GM10266 (cell line): Measurements from ENCODE around the gene DNAJB1.

Experiments
- DNase-seq: peaks from one replicate; pipeline ENCODE4 v3.0.0; 2012; ENCODE audit errors: extremely low spot score
- TF ChIP-seq, protein P1 (sequence below): IDR thresholded peaks from 2 replicates; pipeline ENCODE4 v1.5.1; 2012; ENCODE audit warnings: mild to moderate bottlenecking, low read depth; ENCODE audit not compliant: control insufficient read depth, insufficient read depth; ENCODE audit errors: missing control alignments

The DNAJB1 gene

DNA sequence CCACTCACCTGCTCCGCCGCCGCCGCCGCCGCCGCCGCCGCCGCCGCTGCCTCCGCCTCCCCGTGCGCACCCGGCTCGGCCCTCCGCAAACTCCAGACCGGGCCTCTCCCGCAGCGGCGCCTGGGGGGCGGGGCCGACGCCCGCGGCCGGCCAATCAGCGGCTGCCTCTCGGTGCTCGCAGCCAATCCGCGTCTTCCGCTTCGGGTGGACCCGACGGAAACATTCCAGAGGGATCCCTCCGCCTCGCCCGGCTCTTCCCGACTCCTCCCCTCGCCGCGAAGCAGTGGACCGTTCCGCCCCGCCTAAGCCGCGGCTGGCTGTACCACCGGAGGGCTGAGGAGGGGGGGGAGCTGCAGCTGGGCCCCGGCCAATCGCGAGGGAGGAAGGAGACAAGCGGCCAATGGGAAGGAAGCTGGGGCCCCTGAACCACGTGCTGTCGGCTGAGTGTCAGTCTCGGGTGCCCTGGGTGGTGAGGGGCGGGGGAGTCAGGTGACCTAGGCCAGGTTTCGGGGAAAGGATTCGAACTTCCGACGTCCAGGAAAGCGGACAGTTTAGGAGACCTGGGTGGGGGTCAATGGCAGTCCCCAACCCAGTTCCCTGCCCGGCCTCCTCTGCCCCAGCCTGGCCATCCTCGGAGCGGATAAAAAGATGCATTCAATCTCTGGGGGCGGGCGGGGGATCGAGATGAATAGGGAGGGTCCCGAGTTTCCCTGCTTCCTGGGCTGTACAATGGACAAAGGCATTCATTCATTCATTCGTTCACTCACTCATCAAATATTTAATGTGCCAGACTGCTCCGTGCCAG is 22.0 kb downstream of the DNAJB1 start, which contains the start of gene GIPC1:
GIPC1 (minus strand) TSS at position 99 of the 805 bp plus-strand sequence. CDS start 13,151 bp downstream, outside the sequence.
- TF ChIP-seq, protein P1, sequence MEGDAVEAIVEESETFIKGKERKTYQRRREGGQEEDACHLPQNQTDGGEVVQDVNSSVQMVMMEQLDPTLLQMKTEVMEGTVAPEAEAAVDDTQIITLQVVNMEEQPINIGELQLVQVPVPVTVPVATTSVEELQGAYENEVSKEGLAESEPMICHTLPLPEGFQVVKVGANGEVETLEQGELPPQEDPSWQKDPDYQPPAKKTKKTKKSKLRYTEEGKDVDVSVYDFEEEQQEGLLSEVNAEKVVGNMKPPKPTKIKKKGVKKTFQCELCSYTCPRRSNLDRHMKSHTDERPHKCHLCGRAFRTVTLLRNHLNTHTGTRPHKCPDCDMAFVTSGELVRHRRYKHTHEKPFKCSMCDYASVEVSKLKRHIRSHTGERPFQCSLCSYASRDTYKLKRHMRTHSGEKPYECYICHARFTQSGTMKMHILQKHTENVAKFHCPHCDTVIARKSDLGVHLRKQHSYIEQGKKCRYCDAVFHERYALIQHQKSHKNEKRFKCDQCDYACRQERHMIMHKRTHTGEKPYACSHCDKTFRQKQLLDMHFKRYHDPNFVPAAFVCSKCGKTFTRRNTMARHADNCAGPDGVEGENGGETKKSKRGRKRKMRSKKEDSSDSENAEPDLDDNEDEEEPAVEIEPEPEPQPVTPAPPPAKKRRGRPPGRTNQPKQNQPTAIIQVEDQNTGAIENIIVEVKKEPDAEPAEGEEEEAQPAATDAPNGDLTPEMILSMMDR = no peak
- DNase-seq = peak; percentile 99

DNA sequence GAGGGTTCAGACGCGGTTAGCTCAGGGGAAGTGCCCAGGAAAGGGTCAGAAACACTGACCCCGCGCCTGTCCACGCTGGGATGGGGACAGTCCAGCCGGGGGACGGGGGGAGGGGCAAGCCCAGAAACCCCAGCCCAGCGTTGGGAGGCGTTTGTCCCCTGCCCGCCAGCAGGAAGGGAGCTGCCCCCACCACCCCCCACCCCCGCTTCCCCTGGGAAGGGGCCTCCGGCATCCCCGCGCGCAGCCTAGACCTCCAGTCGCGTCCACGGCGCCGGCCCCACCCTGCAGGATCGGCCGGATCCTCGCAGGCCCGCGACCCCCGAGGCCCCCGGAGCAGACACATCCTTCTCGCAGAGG is 22.5 kb downstream of the DNAJB1 start:
- no peak for DNase-seq
- TF ChIP-seq, protein P1 = no peak

DNA sequence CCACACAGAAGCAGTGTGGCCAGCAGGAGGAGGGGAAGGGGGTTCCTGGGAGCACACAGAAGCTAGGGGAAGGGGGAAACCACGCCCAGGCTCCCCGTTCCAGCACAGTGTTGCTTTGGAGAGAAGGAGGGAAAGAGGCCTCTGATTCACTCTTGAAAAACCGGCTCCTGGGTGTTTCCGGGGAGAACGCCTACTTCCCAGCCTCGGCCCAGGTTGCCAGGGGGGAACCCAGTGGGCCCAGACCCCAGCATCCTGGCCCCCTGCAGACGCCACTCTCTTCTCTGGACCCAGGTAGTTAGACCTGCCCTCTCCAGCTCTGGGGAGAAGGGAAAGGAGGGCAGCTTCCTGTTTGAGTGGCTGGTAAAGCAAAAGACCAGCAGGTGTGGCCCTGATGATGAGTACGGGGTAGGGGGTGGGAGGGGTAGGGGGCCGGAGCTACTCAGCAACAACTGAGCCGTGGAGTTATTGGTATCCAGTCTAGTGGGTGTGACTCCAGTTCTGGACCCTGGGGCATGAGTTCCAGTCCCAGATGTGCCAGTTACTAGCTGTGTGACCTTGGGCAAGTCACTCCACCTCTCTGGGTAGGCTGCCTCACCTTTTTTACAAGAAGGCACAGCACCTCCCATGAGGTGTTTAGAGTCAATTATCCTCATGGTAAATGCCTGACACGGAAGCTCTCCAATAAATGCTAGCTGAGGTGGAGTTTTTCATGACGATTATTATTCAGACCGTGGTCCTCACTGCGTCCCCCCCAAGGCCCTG is 23.1 kb downstream of the DNAJB1 start:
- DNase-seq = no peak
- TF ChIP-seq, protein P1 = no peak

DNA sequence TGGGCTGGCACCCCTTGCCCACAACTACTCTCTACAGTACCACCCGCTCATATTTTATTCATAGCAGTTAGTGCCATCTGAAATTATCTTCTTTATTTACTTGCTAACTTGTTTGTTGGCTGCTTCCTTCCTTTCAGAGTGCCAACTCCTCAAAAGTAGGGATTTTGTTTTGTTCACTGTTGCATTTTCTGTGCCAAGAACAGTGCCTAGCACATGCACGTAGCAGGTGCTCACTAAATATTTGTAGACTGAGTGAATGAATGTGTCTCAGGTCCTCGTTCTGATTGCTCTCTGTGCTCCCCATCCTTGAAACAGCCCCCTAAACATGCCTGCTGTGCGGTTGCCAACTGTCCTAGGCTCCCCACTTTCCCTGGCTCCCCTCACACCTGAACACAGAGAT is 23.8 kb downstream of the DNAJB1 start:
- TF ChIP-seq, protein P1 = no peak
- no peak for DNase-seq

DNA sequence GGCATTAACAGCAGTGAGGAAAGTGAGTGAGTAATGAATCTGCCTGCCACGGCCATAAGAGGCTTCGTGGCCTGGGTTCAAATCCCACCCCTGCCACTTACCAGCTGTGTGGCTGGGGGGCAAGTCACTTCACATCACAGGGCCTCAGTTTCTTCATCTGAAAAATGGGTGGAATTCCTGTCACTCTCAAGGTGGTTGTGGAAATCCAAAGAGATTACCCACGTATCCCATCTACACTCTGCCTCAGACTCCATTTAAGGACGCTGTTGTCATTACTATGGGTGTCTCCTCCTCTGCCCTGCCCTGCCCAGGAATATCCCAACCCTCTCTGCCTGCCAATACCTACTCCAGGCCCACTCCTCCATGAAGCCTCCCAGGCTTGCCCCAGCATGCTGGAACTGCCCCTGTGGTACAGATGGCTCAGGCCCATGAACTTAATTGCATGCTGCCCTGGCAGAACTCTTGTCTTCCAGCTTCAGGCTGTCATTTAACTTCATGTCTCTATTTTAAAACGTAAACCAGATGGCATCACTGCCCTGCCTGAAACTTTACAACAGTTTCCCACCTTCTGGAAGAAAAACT is 25.4 kb downstream of the DNAJB1 start:
- DNase-seq = no peak
- TF ChIP-seq, protein P1 = no peak

DNA sequence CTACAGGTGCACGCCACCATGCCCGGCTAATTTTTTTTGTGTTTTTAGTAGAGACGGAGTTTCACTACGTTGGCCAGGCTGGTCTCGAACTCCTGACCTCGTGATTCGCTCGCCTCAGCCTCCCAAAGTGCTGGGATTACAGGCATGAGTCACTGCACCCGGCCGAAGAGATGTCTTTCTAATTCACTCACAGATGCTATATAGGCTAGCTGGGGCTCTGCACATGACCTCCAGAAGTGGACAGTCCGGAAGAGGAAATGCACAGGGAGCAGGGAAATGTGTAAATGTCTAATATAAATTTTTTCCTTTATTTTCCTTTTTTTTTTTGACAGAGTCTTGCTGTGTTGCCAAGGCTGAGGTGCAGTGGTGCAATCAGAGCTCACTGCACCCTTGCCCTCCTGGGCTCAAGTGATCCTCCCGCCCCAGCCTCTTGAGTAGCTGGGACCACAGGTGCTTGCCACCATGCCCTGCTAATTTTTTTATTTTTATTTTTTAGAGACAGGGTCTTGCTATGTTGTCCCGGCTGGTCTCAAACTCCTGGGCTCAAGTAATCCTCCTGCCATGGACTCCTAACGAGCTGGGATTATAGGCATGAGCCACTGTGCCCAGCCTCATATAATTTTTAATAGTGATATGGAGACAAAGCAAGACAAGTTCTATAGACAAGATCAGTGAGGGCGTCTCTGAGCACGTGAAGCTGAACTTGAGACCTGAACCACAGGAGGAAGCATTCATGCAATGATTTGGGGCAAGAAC is 30.6 kb downstream of the DNAJB1 start:
- TF ChIP-seq, protein P1 = no peak
- DNase-seq = no peak
